ENCODE results near the gene GATC. TPM values are rescaled to one million over a fixed set of nuclear protein-coding genes. Genes with fewer than 3 reads are reported as not detected.
A peak's percentile ranks its signal among the peaks of the same experiment; 100 is the strongest.

The GATC gene
- total and polyA plus RNA-seq, 10 of the 15 experiments (the other 5 are each of a cell fraction or from before 2014, with no cell fraction given): 5.1 to 40.3 (median 22.9) TPM

DNA sequence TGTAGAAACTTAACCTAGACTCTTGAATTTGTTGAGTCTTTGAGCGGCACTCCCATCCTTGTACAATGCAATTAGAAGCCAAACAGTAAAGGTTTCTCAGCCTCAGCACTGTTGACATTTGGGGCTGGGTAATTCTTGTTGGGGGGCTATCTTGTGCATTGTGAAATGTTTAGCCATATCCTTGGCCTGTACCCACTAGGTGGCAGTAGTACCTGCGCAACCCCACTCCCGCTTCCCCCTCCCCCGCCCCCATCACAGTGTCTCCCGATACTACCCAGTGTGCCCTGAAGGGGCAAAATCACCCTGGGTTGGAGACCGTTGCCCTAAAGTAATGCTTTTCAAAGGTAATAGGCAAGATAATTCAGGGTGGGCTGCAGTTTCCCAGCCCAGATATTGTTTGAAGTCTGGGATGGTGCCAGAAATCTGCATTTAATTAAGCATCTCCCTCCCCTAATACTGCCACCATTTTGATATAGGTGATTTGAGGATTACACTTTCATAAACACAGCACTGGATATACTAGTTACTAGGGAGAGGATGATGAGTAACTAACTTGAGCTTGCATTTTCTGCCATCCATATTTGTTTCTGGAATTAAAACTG, 6.5 kb upstream of the GATC start:
- peak; percentile 23 for DNase-seq (ENCODE audit: low read depth, low spot score)
- POLR2A ChIA-PET: interaction anchor here (0.6 to 1.5 kb wide), 5 partner anchors 25 to 145 kb away, joined by 3 to 8 read pairs (median 5); partner anchors contain the start of gene POP5
- no peak overlapping the region for H3K27ac ChIP-seq (ENCODE audit: control insufficient read depth, insufficient read depth)
- 0 out of 2 replicates have a peak, but pooled peaks have one; percentile 54 for TF ChIP-seq MTA3 (IDR thresholded peaks at IDR 0.05; ENCODE audit: borderline replicate concordance, low read length)
- peak; percentile 50 for TF ChIP-seq SMC3 (IDR thresholded peaks at IDR 0.05; ENCODE audit: borderline replicate concordance, low read length)
- TF ChIP-seq EZH2 (IDR thresholded peaks at IDR 0.05; ENCODE audit: borderline replicate concordance, control insufficient read depth, low read depth, low read length): no peak
- no peak for TF ChIP-seq NFYA (IDR thresholded peaks at IDR 0.05; ENCODE audit: borderline replicate concordance, low read depth, low read length)
- TF ChIP-seq YY1 (IDR thresholded peaks at IDR 0.05; ENCODE audit: low read depth, low read length): peak; percentile 34; the same call in 1 of the 2 replicates
- TF ChIP-seq NBN (IDR thresholded peaks at IDR 0.05): 0 out of 2 replicates have a peak, but pooled peaks have one; percentile 17
- 0 out of 4 replicates have a peak, but pooled peaks of 1 of the 2 experiments have one; percentile 9 for TF ChIP-seq CEBPB (IDR thresholded peaks at IDR 0.05; ENCODE audit: borderline replicate concordance in 1 of 2, low read depth in 2 of 2, low read length in 2 of 2)
- TF ChIP-seq RAD21 (IDR thresholded peaks at IDR 0.05; ENCODE audit: insufficient read depth, low read depth, low read length): peak; percentile 49
- TF ChIP-seq, protein P1, sequence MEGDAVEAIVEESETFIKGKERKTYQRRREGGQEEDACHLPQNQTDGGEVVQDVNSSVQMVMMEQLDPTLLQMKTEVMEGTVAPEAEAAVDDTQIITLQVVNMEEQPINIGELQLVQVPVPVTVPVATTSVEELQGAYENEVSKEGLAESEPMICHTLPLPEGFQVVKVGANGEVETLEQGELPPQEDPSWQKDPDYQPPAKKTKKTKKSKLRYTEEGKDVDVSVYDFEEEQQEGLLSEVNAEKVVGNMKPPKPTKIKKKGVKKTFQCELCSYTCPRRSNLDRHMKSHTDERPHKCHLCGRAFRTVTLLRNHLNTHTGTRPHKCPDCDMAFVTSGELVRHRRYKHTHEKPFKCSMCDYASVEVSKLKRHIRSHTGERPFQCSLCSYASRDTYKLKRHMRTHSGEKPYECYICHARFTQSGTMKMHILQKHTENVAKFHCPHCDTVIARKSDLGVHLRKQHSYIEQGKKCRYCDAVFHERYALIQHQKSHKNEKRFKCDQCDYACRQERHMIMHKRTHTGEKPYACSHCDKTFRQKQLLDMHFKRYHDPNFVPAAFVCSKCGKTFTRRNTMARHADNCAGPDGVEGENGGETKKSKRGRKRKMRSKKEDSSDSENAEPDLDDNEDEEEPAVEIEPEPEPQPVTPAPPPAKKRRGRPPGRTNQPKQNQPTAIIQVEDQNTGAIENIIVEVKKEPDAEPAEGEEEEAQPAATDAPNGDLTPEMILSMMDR (IDR thresholded peaks at IDR 0.05 in 2 of 3, conservative IDR thresholded peaks at IDR 0.05 in 1 of 3; ENCODE audit: control insufficient read depth in 2 of 3, extremely low read depth in 1 of 3, insufficient read depth in 1 of 3, low read depth in 3 of 3, low read length in 3 of 3): peak; percentile 54 to 87 (median 63)
- TF ChIP-seq EGR1 (IDR thresholded peaks at IDR 0.05; ENCODE audit: borderline replicate concordance in 1 of 2, low read depth in 2 of 2, low read length in 2 of 2): peak in 1 of 2 experiments; percentile 20; a peak in 1 of 3 replicates
- TF ChIP-seq ZBED1 (IDR thresholded peaks at IDR 0.05; ENCODE audit: borderline replicate concordance): no peak
- no peak for TF ChIP-seq BACH1 (IDR thresholded peaks at IDR 0.05; ENCODE audit: borderline replicate concordance)
- 0 out of 2 replicates have a peak, but pooled peaks have one; percentile 26 for TF ChIP-seq RUNX3 (IDR thresholded peaks at IDR 0.05; ENCODE audit: low read length)
- no peak for TF ChIP-seq STAT3 (IDR thresholded peaks at IDR 0.05; ENCODE audit: low read depth, low read length)
- TF ChIP-seq, protein P2, sequence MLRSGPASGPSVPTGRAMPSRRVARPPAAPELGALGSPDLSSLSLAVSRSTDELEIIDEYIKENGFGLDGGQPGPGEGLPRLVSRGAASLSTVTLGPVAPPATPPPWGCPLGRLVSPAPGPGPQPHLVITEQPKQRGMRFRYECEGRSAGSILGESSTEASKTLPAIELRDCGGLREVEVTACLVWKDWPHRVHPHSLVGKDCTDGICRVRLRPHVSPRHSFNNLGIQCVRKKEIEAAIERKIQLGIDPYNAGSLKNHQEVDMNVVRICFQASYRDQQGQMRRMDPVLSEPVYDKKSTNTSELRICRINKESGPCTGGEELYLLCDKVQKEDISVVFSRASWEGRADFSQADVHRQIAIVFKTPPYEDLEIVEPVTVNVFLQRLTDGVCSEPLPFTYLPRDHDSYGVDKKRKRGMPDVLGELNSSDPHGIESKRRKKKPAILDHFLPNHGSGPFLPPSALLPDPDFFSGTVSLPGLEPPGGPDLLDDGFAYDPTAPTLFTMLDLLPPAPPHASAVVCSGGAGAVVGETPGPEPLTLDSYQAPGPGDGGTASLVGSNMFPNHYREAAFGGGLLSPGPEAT (IDR thresholded peaks at IDR 0.05; ENCODE audit: low read depth): 0 out of 2 replicates have a peak, but pooled peaks have one; percentile 6
- TF ChIP-seq GABPA (IDR thresholded peaks at IDR 0.05; ENCODE audit: low read depth): no peak
- peaks cover 35% of the 10 kb centered on the region for H3K79me2 ChIP-seq (ENCODE audit: control insufficient read depth, insufficient read depth, low read length)
- H3K4me3 ChIP-seq: peak overlapping the region; percentile 70; the same call in 1 of the 2 replicates
- SMC1A ChIA-PET (ENCODE audit: uncharacterized antibody, unreplicated experiment): interaction anchor here (0.7 to 1.9 kb wide), 6 partner anchors 17 to 142 kb away, joined by 3 to 13 read pairs (median 3); partner anchors contain the start of gene POP5
- H3K27me3 ChIP-seq (replicated peaks in 1 of 2; ENCODE audit: control insufficient read depth in 2 of 2, insufficient read depth in 2 of 2, low read length in 1 of 2): no peaks in the 10 kb centered on the region
- ATAC-seq: peak; percentile 75
- CTCF ChIA-PET: interaction anchor here (0.6 to 1.5 kb wide), 18 partner anchors 8 to 210 kb away, joined by 3 to 16 read pairs (median 4); partner anchors contain the start of genes COQ5, DYNLL1, POP5 and SRSF9
- in situ Hi-C loops (cut with MboI) (loop anchor here (10.0 kb wide), 1 partner anchor 115 kb away; the partner anchor contains the start of gene PLA2G1B), intact Hi-C loops (cut with micrococcal nuclease; ENCODE audit: unreplicated experiment) (loop anchor here (2.0 kb wide), 1 partner anchor 29 kb away; the partner anchor contains the start of gene SRSF9)
- H3K9me3 ChIP-seq (replicated peaks; ENCODE audit: control insufficient read depth, insufficient read depth, low read length): no peaks in the 10 kb centered on the region
- no peak for FAIRE-seq
- no TSS peak for BruUV-seq (replicated peaks)
- no peak overlapping the region for H2AFZ ChIP-seq (ENCODE audit: control insufficient read depth, low read depth, low read length)
- H3K9ac ChIP-seq (ENCODE audit: control insufficient read depth, insufficient read depth, low read length): no peak overlapping the region
- H4K20me1 ChIP-seq (ENCODE audit: control insufficient read depth, insufficient read depth): no peaks in the 10 kb centered on the region
- H3K4me2 ChIP-seq (ENCODE audit: control insufficient read depth, insufficient read depth): peak overlapping the region; percentile 70
- H3K4me1 ChIP-seq (ENCODE audit: control insufficient read depth, insufficient read depth, low read length): peaks cover 4% of the 10 kb centered on the region
- WGBS (ENCODE audit: insufficient coverage, insufficient replicate concordance, low lambda C conversion rate, missing lambda C conversion rate): 2% methylated on average over 6 of the region's 6 CpGs
- RAD21 ChIA-PET (ENCODE audit: unreplicated experiment): interaction anchor here (0.9 to 1.8 kb wide), 5 partner anchors 9 to 141 kb away, joined by 3 to 6 read pairs (median 3); partner anchors contain the start of genes DYNLL1 and POP5
- peaks cover 0 to 15% of the 10 kb centered on the region in 2 experiments; a peak in 2 of 4 replicates for H3K36me3 ChIP-seq (ENCODE audit: control insufficient read depth in 2 of 2, insufficient read depth in 2 of 2, low read length in 1 of 2)

Data from GM12878 (cell line).